Astrocyte (in vitro differentiated cells and primary cell): ENCODE data around the gene DCDC2C.

Experiments
- EZH2 ChIP-seq: IDR thresholded peaks from 2 replicates; pipeline ENCODE4 v1.6.1; 2012; ENCODE audit warnings: mild to moderate bottlenecking, low read length, inconsistent platforms; ENCODE audit not compliant: insufficient read depth
- TF ChIP-seq, protein P1 (sequence below): IDR thresholded peaks from 2 replicates; pipeline ENCODE4 v1.5.1; 2011; ENCODE audit warnings: low read depth, mild to moderate bottlenecking, inconsistent platforms, low read length, moderate library complexity; ENCODE audit not compliant: insufficient read depth

DNA sequence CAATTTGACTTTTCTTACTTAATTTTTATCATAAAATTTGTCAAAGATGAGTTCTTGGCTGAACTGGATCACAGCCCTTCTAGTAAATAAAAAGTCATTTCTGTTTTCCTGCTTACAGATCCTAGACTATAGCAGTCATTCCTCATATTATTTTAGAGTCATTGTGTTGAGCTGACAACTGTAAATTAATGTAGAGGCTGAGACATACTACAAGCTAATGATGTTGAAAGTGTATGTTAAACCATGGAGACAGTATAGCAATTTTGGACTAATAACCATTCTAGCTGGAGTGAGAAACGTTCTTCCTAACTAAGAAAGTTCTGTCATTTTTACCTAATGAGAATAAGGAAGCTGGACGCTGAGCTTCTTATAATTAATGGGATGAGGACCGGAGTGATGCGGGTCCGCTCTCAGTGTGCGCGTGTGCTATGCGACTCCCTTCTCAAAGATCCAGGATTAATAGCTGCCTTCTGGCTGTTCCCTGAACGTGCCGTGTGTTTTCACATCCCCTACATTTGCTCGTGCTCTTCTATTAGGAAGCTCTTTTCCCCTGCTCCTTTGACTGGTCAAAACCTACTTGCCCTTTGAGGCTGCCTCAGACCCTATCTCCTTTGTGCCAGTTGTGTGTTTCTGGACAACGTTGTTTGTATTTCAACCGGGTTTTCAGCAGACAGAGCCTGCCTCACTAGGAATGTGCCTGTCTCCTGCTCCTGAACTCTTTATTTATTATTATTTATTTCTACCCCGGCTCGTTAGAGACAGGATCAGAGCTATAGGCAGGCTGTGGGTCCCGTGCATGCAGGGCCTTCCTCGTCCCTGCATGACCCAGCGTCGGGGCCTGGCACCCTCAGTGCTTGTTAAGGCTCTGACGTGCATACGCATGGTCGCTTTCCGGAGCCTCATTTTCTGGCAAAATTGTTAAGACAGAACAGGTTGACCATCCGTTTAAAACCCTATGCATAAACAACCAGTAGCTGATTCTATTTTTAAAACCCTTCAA is 182.6 kb downstream of the DCDC2C start:
- TF ChIP-seq, protein P1, sequence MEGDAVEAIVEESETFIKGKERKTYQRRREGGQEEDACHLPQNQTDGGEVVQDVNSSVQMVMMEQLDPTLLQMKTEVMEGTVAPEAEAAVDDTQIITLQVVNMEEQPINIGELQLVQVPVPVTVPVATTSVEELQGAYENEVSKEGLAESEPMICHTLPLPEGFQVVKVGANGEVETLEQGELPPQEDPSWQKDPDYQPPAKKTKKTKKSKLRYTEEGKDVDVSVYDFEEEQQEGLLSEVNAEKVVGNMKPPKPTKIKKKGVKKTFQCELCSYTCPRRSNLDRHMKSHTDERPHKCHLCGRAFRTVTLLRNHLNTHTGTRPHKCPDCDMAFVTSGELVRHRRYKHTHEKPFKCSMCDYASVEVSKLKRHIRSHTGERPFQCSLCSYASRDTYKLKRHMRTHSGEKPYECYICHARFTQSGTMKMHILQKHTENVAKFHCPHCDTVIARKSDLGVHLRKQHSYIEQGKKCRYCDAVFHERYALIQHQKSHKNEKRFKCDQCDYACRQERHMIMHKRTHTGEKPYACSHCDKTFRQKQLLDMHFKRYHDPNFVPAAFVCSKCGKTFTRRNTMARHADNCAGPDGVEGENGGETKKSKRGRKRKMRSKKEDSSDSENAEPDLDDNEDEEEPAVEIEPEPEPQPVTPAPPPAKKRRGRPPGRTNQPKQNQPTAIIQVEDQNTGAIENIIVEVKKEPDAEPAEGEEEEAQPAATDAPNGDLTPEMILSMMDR, result no peak
- TF ChIP-seq EZH2, result no peak
